ENCODE measurements around the gene MAFG. TPM values are rescaled to one million over a fixed set of nuclear protein-coding genes. Genes with fewer than 3 reads are reported as not detected.

MAFG gene
- polyA plus RNA-seq, 1 of the 3 experiments (the other 2 are of a cell fraction), result 38.7 TPM

- Histone ChIP-seq H3K4me1 (ENCODE audit: control insufficient read depth in 1 of 2, insufficient read depth in 2 of 2, low read depth in 1 of 2, low read length in 1 of 2) (peaks cover 10 to 30% of the 10 kb centered on the region in 2 experiments), H3K27ac (ENCODE audit: low read depth in 2 of 2, low read length in 1 of 2) (no peak overlapping the region), H2AFZ (ENCODE audit: low read depth) (no peak overlapping the region), H3K9ac (no peak overlapping the region), H3K9me2 (no peaks in the 10 kb centered on the region), H3K4me3 (ENCODE audit: low read depth in 2 of 2, low read length in 1 of 2) (no peak overlapping the region), H3K36me3 (replicated peaks in 1 of 2; ENCODE audit: control insufficient read depth in 1 of 2, insufficient read depth in 2 of 2, low read length in 1 of 2) (peaks cover 21 to 62% of the 10 kb centered on the region in 2 experiments), H3K79me2 (ENCODE audit: insufficient read depth) (peaks cover 55% of the 10 kb centered on the region), H3K27me3 (ENCODE audit: insufficient read depth) (no peaks in the 10 kb centered on the region), H3K4me2 (no peak overlapping the region), H4K20me1 (ENCODE audit: insufficient read depth) (peaks cover 53% of the 10 kb centered on the region), H3F3A (replicated peaks; ENCODE audit: insufficient read depth) (peaks cover 28% of the 10 kb centered on the region), H3K9me3 (no peaks in the 10 kb centered on the region)
- POLR2A ChIA-PET, result interaction anchor here (1.0 kb wide), 1 partner anchor 106 kb away, joined by 3 read pairs; no protein-coding TSS in a partner anchor
- TF ChIP-seq GABPA (IDR thresholded peaks at IDR 0.05; ENCODE audit: low read depth) (no peak), GATA2 (CRISPR knock-in tag; IDR thresholded peaks at IDR 0.05) (no peak), POLR2AphosphoS5 (IDR thresholded peaks at IDR 0.05; ENCODE audit: low read depth, low read length) (no peak), MXI1 (IDR thresholded peaks at IDR 0.05; ENCODE audit: low read depth, low read length) (no peak), RXRA (IDR thresholded peaks at IDR 0.05; ENCODE audit: borderline replicate concordance, low read depth) (no peak), ZBTB33 (IDR thresholded peaks at IDR 0.05; ENCODE audit: borderline replicate concordance, low read depth) (no peak), USF2 (IDR thresholded peaks at IDR 0.05; ENCODE audit: borderline replicate concordance, low read depth, low read length) (no peak), NFIC (IDR thresholded peaks at IDR 0.05; ENCODE audit: borderline replicate concordance) (no peak), FOSL2 (IDR thresholded peaks at IDR 0.05; ENCODE audit: borderline replicate concordance, low read depth) (no peak), USF1 (IDR thresholded peaks at IDR 0.05; ENCODE audit: borderline replicate concordance, low read depth) (no peak), RAD21 (IDR thresholded peaks at IDR 0.05; ENCODE audit: low read length) (no peak), PBX3 (IDR thresholded peaks at IDR 0.05) (no peak), RFX5 (IDR thresholded peaks at IDR 0.05; ENCODE audit: low read length) (no peak), JUND (IDR thresholded peaks at IDR 0.05) (no peak), TEAD4 (IDR thresholded peaks at IDR 0.05; ENCODE audit: borderline replicate concordance, insufficient read depth) (no peak)
- CTCF ChIA-PET, result interaction anchor here (1.0 to 3.4 kb wide), 3 partner anchors 12 to 106 kb away, joined by 3 to 22 read pairs (median 3); partner anchors contain the start of gene MAFG
- DNase-seq, result no peak
- 92% methylated on average over 12 of the region's 12 CpGs for WGBS (ENCODE audit: low lambda C conversion rate)
These were observed 12.2 kb downstream of the MAFG start for GRCh38 chr17:81915331-81915730.
